GM12865 (cell line): Measurements from ENCODE around the gene BLM.

Experiments
- DNase-seq: peaks from one replicate; pipeline ENCODE4 v3.0.0; 2010; ENCODE audit warnings: low read depth
- H3K4me3 ChIP-seq: 2 replicates; pipeline ENCODE4 v1.5.1; 2011; ENCODE audit warnings: mild to moderate bottlenecking, low read depth, low read length, control low read depth
- CTCF ChIP-seq: IDR thresholded peaks from 2 replicates; pipeline ENCODE4 v1.5.1; 2011; ENCODE audit warnings: low read length, control low read depth, low read depth, inconsistent platforms; ENCODE audit not compliant: insufficient read depth; ENCODE audit errors: missing control alignments

The BLM gene

DNA sequence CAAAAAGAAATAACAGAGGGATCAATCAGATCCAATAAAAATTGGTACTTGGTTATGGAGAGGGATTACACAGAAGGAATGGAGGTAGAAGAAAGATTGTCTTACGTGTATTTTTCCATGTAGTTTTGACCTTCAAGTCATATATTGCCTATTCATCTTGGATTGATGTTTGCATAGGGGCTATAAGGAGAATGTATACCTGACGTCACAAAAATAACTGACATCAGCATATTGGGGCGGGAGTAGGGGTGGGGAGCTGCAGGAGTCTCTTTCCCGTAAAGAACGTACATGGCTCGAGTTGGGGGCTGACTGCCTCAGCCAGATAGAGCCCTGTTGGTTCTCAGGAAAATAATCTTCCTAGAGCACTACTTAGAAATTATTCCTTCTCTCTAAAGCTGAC is 145.3 kb downstream of the BLM start:
- no peak for DNase-seq
- TF ChIP-seq CTCF = no peak
- no peak overlapping the region for H3K4me3 ChIP-seq

DNA sequence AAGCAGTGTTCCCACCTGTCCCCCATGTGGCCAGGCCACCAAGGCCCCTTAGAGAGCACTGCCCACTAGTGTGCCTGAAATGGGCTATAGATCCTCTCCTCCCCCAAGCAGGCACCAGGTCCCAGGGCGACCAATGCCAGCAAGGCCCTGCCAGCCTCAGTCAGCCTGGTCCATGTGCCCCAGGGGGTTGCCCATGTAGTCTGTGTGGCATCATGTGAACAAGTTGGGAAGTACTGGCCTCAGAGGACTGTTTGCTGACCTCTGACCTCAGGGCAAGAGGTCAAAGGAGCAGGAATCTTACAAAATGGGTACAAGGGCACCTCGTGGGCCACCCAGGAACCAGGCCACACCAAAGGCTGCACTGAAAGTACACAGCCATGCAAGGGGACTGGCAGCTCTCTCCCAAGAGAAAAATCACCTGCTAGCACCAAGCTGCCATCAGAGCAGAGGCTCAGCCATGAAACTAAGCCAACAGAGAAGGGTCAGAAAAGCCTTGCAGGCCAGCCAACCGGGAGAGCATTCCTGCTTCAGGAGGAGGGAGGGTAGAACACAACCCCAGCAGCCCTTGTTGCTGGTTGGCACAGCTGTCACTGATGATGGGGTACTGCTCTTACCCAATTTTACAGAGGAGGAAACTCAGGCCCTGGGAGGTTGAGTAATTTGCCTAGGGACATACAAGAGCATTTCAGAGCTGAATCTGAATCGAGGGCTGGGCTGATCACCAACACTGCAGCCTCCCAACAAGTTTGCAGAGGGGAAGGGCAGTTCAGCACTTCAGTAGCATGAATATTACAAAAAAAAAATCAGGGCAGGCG is 146.0 kb downstream of the BLM start:
- no peak overlapping the region for H3K4me3 ChIP-seq
- DNase-seq = no peak

GRCh38 chr15:90863987-90864386 is 146.8 kb downstream of the BLM start:
- no peak overlapping the region for H3K4me3 ChIP-seq
- no peak for TF ChIP-seq CTCF
- no peak for DNase-seq

More for the DNA sequence above, 146.0 kb downstream of the BLM start:
- TF ChIP-seq CTCF = no peak

DNA sequence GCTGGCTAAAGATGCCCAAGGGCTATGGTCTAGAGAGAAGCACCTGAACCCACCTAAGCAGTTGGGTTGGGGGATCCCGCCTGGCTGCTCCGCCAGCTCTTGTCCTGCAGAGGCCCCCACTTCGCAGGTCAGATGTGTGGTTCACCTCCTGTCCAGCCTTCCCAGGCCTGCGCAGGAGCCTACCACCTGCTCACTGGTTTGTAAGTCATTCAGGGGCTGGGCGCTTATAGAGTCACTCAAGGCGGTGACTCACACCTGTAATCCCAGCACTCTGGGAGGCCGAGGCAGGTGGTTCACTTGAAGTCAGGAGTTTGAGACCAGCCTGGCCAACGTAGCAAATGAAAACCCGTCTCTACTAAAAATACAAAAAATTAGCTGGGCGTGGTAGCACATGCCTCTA is 147.4 kb downstream of the BLM start:
- no peak for DNase-seq
- no peak for TF ChIP-seq CTCF
- no peak overlapping the region for H3K4me3 ChIP-seq

- TF ChIP-seq CTCF = no peak
- no peak overlapping the region for H3K4me3 ChIP-seq
- DNase-seq = no peak
These were observed 148.6 kb downstream of the BLM start for GRCh38 chr15:90865702-90866101.
